ENCODE results near the gene FMN2.
"Not testable (repeated sequence)": the region's sequence is repeated elsewhere in the genome, so short reads cannot be mapped to it uniquely, and the experiment has no call there.

Gene FMN2

GRCh38 chr1:240312872-240313271 lies 221.2 kb downstream of the FMN2 start:
- DNase-seq (ENCODE audit: low read depth), result peak; percentile 90

GRCh38 chr1:240314845-240315801 lies 223.4 kb downstream of the FMN2 start:
- DNase-seq (ENCODE audit: low read depth), result peak; percentile 86

- no peak for DNase-seq (ENCODE audit: low read depth)
Observed at GRCh38 chr1:240319998-240320397, 228.3 kb downstream of the FMN2 start.

GRCh38 chr1:240320659-240321058 lies 229.0 kb downstream of the FMN2 start:
- DNase-seq (ENCODE audit: low read depth), result no peak

GRCh38 chr1:240322943-240323342 lies 231.3 kb downstream of the FMN2 start:
- DNase-seq (ENCODE audit: low read depth), result no peak

DNA sequence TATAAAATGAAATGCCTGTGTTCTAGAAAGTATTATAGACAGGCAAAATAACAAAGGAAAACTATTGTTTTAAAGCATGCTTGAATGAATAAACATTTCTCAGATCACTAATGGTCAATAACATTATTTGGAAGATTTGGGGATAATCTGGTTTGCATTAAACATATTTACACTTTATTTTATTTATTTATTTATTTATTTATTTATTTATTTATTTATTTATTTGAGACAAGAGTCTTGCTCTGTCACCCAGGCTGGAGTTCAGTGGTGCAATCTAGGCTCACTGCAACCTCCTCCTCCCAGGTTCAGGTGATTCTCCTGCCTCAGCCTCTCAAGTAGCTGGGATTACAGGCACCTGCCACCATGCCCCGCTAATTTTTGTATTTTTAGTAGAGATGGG lies 236.7 kb downstream of the FMN2 start:
- DNase-seq (ENCODE audit: low read depth), result not testable (repeated sequence)

- peak; percentile 12 for DNase-seq (ENCODE audit: low read depth)
Observed at GRCh38 chr1:240329443-240329842, 237.8 kb downstream of the FMN2 start.

DNA sequence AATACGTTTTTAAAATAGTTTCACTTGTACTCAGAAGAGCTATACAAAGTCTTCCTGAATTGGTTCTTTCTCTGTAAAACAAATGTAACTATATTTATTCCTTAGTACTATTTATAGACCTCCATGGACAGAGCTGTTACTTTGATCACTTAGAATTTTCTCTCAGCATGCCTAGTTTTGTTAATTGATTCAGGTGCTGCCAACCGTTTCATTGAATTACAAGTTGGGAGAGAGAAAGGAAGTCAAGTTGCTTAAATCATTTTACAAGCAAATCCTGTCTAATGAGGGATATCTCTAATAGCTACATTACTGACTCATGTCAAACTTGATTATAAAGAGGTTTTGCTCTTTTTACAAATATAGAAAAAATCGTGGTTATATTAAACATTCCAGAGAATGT lies 241.0 kb downstream of the FMN2 start:
- no peak for DNase-seq (ENCODE audit: low read depth)

DNA sequence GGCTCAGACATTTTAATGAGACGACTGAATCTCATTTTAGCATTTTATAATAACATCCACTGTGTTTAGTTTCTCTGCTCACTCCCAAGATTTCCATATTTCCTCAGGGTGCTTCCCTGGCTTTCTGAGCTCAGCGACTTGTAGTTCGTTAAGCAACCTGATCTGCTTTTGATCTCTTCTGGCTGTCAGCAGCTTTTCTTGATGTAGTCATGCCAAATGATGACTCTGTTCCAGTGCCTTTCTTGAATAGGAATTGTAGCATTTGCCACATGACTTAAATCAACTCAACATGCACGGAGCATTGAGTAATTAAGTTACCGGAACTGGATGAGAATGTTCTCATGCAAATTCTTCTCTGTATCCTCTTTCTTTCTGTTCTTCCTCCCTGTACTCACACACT lies 246.1 kb downstream of the FMN2 start:
- peak; percentile 97 for DNase-seq (ENCODE audit: low read depth)

DNA sequence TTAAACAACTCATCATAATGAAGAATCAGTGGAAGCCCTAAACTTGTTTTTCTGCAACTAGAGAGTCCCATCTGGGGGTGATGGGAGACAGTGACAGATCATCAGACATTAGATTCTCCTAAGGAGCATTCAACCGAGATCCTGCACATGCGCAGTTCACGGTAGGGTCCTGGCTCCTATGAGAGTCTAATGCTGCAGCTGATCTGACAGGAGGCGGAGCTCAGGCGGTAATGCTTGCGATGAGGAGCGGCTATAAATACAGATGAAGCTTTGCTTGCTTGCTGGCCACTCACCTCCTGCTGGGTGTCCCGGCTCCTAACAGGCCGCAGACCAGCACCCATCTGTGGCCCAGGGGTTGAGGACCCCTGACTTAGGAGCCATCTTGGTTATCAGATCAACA lies 247.2 kb downstream of the FMN2 start:
- DNase-seq (ENCODE audit: low read depth), result no peak

DNA sequence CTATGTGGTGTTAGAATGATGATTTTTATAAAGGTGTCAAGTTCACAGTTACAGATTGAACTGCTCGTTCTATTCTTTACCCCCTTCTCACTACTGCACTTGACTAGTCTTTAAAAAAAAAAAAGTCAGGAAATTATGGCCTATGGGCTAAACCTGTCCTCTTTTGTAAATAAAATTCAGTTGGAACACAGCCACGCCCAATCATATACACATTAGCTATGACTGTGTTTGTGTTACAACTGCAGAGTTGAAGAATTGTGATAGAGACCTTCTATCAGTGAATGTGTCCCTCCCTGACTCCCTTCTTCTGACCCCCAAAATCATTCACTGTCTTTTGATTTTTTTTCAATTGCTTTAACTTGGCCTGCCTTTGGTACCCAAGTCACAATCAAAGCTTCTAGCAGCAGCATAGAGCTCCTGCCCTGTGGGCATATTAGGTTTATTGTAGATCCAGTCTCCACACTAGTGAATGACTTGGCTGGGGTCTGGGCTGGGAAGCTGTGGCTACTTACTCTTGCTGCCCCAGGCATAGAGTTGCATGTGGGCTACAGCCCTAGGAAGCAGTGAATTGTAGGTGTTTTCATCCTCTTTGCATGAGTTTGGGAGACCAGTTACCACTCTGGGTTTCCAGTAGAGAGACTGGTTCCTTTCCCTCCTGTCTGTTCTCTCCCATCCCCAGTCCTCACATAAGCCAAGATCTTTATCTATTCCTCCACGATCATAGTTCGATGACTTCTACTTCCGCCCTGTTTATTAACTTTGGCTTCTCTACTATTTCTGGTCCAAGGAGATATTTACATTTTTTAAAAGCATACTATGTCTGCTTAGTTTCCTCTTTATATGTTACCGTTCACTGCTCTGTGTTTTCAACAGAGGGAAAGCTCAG lies 249.9 kb downstream of the FMN2 start:
- no peak for DNase-seq (ENCODE audit: low read depth)

DNA sequence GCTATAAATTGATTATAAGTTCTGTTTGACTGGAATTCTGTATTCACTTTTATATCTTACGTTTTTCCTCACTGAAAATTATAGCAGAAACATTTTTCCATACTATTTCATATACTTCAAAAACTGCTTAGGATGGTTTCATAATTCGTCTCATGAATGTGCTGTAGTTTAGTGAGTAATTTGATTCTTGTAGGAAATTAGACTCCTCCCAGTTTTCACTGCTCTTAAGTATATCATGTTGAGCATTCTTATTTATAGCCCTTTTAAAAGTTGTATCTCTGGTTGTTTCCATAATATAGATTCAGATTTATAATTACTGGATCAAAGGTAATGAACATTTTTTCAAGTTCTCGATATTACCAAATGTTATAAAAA lies 250.6 kb downstream of the FMN2 start:
- no peak for DNase-seq (ENCODE audit: low read depth)

DNA sequence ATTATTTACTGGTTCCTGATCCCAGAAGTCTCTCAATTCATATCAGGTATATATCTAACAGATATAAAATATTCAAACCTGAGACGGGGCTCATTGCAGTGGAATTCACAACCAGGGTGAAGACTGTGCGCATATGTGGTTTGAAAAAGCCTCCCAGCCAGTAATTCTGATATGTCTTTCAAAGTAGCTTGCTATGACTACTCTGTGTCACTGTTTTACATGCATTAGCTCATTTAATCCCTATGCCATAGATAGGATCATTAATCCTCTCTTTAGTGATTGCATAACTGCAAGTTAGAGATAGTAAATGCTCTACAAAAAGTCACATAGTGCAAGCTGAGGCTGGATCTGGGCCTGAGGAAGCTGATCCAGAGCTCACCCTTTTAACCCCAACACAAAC lies 251.4 kb downstream of the FMN2 start:
- DNase-seq (ENCODE audit: low read depth), result no peak

GRCh38 chr1:240343966-240344365 lies 252.3 kb downstream of the FMN2 start:
- no peak for DNase-seq (ENCODE audit: low read depth)

GRCh38 chr1:240344918-240345317 lies 253.2 kb downstream of the FMN2 start:
- no peak for DNase-seq (ENCODE audit: low read depth)

DNA sequence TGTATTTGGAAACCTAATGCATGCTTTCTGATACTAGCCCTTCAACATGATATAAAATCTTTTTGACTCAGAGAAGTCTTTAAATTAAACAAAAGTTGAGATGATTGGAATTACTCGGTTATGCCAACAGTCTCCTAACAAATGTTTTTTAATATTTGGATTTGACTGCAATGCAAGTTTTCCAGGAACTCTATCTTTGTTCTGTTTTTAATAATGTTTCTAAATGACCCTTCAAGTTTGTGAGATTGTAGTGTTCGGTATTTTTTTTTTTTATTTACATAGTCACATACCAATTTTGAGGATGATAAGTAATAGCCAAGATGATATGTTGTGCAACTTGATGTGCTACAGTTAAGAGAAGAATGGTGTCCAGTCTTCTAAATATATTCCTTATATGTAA lies 258.0 kb downstream of the FMN2 start:
- DNase-seq (ENCODE audit: low read depth), result peak; percentile 40

- peak; percentile 31 for DNase-seq (ENCODE audit: low read depth)
Observed at GRCh38 chr1:240350910-240351331, 259.2 kb downstream of the FMN2 start.

GRCh38 chr1:240351690-240352089 lies 260.0 kb downstream of the FMN2 start:
- DNase-seq (ENCODE audit: low read depth), result no peak

DNA sequence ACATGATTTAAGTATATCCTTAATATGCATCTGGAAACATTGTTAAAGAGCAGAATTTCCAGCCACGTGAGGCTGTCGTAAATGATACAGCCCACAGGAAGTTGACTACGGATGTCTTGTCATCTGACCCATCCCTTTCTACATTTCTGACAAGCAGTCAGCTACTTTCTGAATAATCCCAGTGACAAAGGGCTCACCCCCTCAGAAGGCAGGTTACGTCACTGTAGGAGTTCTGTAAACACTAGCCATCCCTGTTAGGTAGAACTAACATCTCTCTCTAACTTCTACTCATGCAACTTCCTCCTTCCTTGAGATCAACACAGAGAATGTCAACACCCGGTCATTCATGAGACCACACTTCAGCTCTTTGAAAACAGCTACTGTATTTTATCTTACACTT lies 261.1 kb downstream of the FMN2 start:
- DNase-seq (ENCODE audit: low read depth), result no peak

DNA sequence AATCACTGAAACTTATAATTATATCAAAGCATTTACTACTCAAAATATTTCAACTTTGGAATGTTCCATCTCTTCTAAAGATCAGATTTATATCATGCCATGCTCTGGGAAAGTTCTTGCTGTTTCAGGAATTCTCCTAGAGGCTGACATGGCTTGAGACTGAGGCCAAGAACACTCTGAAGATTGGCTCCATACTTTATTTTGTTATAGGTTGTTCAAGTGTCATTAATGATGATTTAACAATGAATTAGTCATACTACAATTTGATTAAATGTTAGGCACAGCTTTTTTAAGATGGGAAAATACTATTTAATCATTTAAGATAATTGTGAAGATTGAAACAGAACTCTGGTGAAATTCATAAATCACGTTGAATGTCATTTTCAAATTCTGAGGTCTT lies 264.9 kb downstream of the FMN2 start:
- DNase-seq (ENCODE audit: low read depth), result no peak

GRCh38 chr1:240362046-240362445 lies 270.4 kb downstream of the FMN2 start:
- DNase-seq (ENCODE audit: low read depth), result no peak

DNA sequence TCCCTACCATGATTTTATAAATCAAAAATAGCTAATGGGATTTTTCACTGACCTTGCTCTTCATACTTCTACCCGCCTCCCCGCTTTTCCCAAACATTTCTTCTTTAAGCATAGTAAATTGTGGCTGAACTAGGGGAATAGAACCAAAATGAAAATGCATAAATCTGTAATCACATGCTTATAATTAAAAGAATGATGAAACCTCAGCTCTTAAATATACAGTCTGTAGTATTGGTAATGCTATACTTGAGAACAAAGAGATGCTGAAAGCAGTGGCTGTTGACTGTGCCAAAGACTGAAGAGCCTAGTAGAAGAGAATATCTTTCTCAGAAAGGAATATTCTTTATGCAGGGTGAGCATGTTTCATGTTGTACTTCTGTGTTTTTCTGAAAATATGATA lies 271.1 kb downstream of the FMN2 start:
- peak; percentile 58 for DNase-seq (ENCODE audit: low read depth)

DNA sequence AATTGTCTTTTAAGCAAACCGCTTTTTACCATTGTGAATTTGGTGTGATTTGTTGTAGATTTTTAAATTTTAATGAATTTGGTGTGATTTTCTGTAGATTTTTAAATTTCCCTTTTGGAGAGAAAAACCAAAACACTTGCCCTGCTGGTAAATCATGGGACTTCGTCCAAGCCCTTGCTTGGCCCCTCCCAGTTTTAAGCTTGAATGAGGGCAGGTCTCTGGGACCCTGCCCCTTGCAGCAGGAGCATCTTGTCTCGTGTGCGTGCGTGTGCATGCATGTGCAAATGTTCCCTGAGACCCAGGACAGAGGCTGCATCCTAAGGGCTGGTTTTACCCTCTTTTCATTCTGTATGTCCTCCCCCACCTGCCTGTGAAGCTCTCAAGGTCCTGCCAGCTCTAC lies 271.6 kb downstream of the FMN2 start:
- no peak for DNase-seq (ENCODE audit: low read depth)
